HL-60 (cell line): Measurements from ENCODE around the gene BEST3.

Experiments used
- POLR2AphosphoS5 ChIP-seq: IDR thresholded peaks from 2 replicates; pipeline ENCODE4 v1.6.1; 2012; ENCODE audit warnings: low read depth
- TF ChIP-seq, protein P1 (sequence below): IDR thresholded peaks from one replicate; pipeline ENCODE4 v1.5.1; 2011; ENCODE audit warnings: low read length, control low read depth, inconsistent platforms; ENCODE audit not compliant: insufficient read depth

DNA sequence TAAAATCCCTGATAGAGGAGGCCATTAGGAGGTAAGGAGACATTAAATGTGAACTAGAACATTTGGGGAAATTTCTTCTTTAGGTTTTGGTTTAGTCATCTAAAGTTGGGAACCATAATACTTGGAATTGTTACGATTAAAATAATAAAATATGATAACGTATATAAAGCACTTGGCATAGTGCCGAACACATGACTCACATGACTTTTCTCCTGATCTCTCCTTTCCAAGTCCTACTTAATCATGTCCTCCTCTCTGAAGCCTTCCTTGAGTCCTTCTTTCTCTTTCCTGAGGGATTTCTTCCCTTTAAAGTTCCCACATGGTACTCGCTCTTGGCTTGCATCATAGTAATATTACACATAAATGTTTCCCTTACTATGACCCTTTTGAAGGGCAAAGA, 20.0 kb downstream of the BEST3 start:
- TF ChIP-seq, protein P1, sequence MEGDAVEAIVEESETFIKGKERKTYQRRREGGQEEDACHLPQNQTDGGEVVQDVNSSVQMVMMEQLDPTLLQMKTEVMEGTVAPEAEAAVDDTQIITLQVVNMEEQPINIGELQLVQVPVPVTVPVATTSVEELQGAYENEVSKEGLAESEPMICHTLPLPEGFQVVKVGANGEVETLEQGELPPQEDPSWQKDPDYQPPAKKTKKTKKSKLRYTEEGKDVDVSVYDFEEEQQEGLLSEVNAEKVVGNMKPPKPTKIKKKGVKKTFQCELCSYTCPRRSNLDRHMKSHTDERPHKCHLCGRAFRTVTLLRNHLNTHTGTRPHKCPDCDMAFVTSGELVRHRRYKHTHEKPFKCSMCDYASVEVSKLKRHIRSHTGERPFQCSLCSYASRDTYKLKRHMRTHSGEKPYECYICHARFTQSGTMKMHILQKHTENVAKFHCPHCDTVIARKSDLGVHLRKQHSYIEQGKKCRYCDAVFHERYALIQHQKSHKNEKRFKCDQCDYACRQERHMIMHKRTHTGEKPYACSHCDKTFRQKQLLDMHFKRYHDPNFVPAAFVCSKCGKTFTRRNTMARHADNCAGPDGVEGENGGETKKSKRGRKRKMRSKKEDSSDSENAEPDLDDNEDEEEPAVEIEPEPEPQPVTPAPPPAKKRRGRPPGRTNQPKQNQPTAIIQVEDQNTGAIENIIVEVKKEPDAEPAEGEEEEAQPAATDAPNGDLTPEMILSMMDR, result no peak
- TF ChIP-seq POLR2AphosphoS5, result no peak
